HG03064 (cell line): ENCODE data around the gene CASK.

Experiments
- ATAC-seq: cut with Tn5 transposase; IDR thresholded peaks from one replicate; pipeline ENCODE4 v1.9.1; 2021; ENCODE audit warnings: low read depth; ENCODE audit not compliant: unreplicated experiment

CASK gene

GRCh38 chrX:41917517-41917916 lies 5.8 kb downstream of the CASK start:
- ATAC-seq, result no peak

GRCh38 chrX:41913476-41913875 lies 9.9 kb downstream of the CASK start:
- ATAC-seq, result no peak

GRCh38 chrX:41912923-41913322 lies 10.4 kb downstream of the CASK start:
- no peak for ATAC-seq

GRCh38 chrX:41909068-41909467 lies 14.3 kb downstream of the CASK start:
- no peak for ATAC-seq

GRCh38 chrX:41906515-41907187 lies 16.7 kb downstream of the CASK start:
- ATAC-seq, result no peak

- no peak for ATAC-seq
Measured at GRCh38 chrX:41903544-41903943, 19.8 kb downstream of the CASK start.

GRCh38 chrX:41900321-41900720 lies 23.0 kb downstream of the CASK start:
- ATAC-seq, result no peak

- ATAC-seq, result no peak
Measured at GRCh38 chrX:41895826-41896225, 27.5 kb downstream of the CASK start.

- ATAC-seq, result no peak
Measured at GRCh38 chrX:41890026-41890423, 33.3 kb downstream of the CASK start.

- no peak for ATAC-seq
Measured at GRCh38 chrX:41889317-41890025, 33.9 kb downstream of the CASK start.

- no peak for ATAC-seq
Measured at GRCh38 chrX:41887691-41888090, 35.7 kb downstream of the CASK start.

GRCh38 chrX:41885724-41886123 lies 37.6 kb downstream of the CASK start:
- ATAC-seq, result no peak

- ATAC-seq, result no peak
Measured at GRCh38 chrX:41881166-41881565, 42.2 kb downstream of the CASK start.

- no peak for ATAC-seq
Measured at GRCh38 chrX:41877167-41877566, 46.2 kb downstream of the CASK start.

GRCh38 chrX:41875142-41875541 lies 48.2 kb downstream of the CASK start:
- ATAC-seq, result no peak

GRCh38 chrX:41870719-41871151 lies 52.6 kb downstream of the CASK start:
- no peak for ATAC-seq

- ATAC-seq, result no peak
Measured at GRCh38 chrX:41868392-41868977, 54.9 kb downstream of the CASK start.

GRCh38 chrX:41863343-41864203 lies 59.8 kb downstream of the CASK start:
- ATAC-seq, result no peak

- ATAC-seq, result no peak
Measured at GRCh38 chrX:41862562-41863184, 60.7 kb downstream of the CASK start.

- no peak for ATAC-seq
Measured at GRCh38 chrX:41858161-41858775, 65.1 kb downstream of the CASK start.
